Astrocyte (in vitro differentiated cells and primary cell): ENCODE data around the gene GUCY2D. TPM values are rescaled to one million over a fixed set of nuclear protein-coding genes. Genes with fewer than 3 reads are reported as not detected.

Experiments
- DNase-seq: peaks from one replicate; pipeline ENCODE4 v3.0.0-alpha.2; 2010; ENCODE audit warnings: low read depth
- FAIRE-seq: peaks from 2 replicates; lab custom pipeline; 2011; peaks lifted over from hg19 to GRCh38; lab: Jason Lieb, UNC
- H2AFZ ChIP-seq: 2 replicates; pipeline ENCODE4 v1.6.0; 2012; ENCODE audit warnings: low read depth, low read length, inconsistent platforms
- H3K27ac ChIP-seq: 2 replicates; pipeline ENCODE4 v1.5.1; 2011; ENCODE audit warnings: low read depth, low read length, inconsistent platforms
- H3K27me3 ChIP-seq: 2 replicates; pipeline ENCODE4 v1.6.0; 2011; ENCODE audit warnings: low read length, inconsistent platforms; ENCODE audit not compliant: insufficient read depth
- H3K36me3 ChIP-seq: 2 replicates; pipeline ENCODE4 v1.5.1; 2011; ENCODE audit warnings: low read length, inconsistent platforms; ENCODE audit not compliant: insufficient read depth
- H3K4me1 ChIP-seq: 2 replicates; pipeline ENCODE4 v1.5.1; 2011; ENCODE audit warnings: low read length, inconsistent platforms; ENCODE audit not compliant: insufficient read depth
- H3K4me2 ChIP-seq: 2 replicates; pipeline ENCODE4 v1.6.0; 2012; ENCODE audit warnings: low read length, inconsistent platforms
- H3K4me3 ChIP-seq: 2 replicates; pipeline ENCODE4 v1.5.1; 2011; ENCODE audit warnings: low read depth, mild to moderate bottlenecking, low read length, inconsistent platforms; ENCODE audit not compliant: insufficient read depth
- H3K79me2 ChIP-seq: 2 replicates; pipeline ENCODE4 v1.6.0; 2012; ENCODE audit warnings: mild to moderate bottlenecking, low read length, inconsistent platforms; ENCODE audit not compliant: insufficient read depth
- H3K9ac ChIP-seq: 2 replicates; pipeline ENCODE4 v1.6.0; 2012; ENCODE audit warnings: mild to moderate bottlenecking, low read length, inconsistent platforms
- H3K9me3 ChIP-seq: 2 replicates; pipeline ENCODE4 v1.5.1; 2012; ENCODE audit warnings: low read depth, mild to moderate bottlenecking, low read length, inconsistent platforms; ENCODE audit not compliant: insufficient read depth
- H4K20me1 ChIP-seq: 2 replicates; pipeline ENCODE4 v1.6.0; 2012; ENCODE audit warnings: low read length, inconsistent platforms; ENCODE audit not compliant: insufficient read depth
- H3K27ac Mint-ChIP-seq: one replicate; pipeline ENCODE4 v1.8.0; 2021; ENCODE audit warnings: mild to moderate bottlenecking, mixed read lengths; ENCODE audit not compliant: unreplicated experiment
- H3K27me3 Mint-ChIP-seq: one replicate; pipeline ENCODE4 v1.8.0; 2021; ENCODE audit warnings: low read depth, mixed read lengths; ENCODE audit not compliant: unreplicated experiment
- H3K36me3 Mint-ChIP-seq: one replicate; pipeline ENCODE4 v1.8.0; 2021; ENCODE audit warnings: low read depth, mixed read lengths; ENCODE audit not compliant: unreplicated experiment
- H3K4me1 Mint-ChIP-seq: one replicate; pipeline ENCODE4 v1.8.0; 2021; ENCODE audit warnings: low read depth, mixed read lengths; ENCODE audit not compliant: unreplicated experiment
- H3K4me3 Mint-ChIP-seq: one replicate; pipeline ENCODE4 v1.8.0; 2021; ENCODE audit warnings: mild to moderate bottlenecking, moderate library complexity, mixed read lengths; ENCODE audit not compliant: unreplicated experiment
- H3K9me3 Mint-ChIP-seq: one replicate; pipeline ENCODE4 v1.8.0; 2021; ENCODE audit warnings: mild to moderate bottlenecking, mixed read lengths; ENCODE audit not compliant: unreplicated experiment
- EZH2 ChIP-seq: IDR thresholded peaks from 2 replicates; pipeline ENCODE4 v1.6.1; 2012; ENCODE audit warnings: mild to moderate bottlenecking, low read length, inconsistent platforms; ENCODE audit not compliant: insufficient read depth
- total RNA-seq: library from RNA; stranded (reverse); gene quantifications from 2 replicates; pipeline ENCODE4 v1.2.1, GENCODE V29; 2021
- TF ChIP-seq, protein P1 (sequence below): IDR thresholded peaks from 2 replicates; pipeline ENCODE4 v1.5.1; 2011; ENCODE audit warnings: low read depth, mild to moderate bottlenecking, inconsistent platforms, low read length, moderate library complexity; ENCODE audit not compliant: insufficient read depth

GUCY2D gene
- total RNA-seq, 1 donor from 2014 or later = not detected

DNA sequence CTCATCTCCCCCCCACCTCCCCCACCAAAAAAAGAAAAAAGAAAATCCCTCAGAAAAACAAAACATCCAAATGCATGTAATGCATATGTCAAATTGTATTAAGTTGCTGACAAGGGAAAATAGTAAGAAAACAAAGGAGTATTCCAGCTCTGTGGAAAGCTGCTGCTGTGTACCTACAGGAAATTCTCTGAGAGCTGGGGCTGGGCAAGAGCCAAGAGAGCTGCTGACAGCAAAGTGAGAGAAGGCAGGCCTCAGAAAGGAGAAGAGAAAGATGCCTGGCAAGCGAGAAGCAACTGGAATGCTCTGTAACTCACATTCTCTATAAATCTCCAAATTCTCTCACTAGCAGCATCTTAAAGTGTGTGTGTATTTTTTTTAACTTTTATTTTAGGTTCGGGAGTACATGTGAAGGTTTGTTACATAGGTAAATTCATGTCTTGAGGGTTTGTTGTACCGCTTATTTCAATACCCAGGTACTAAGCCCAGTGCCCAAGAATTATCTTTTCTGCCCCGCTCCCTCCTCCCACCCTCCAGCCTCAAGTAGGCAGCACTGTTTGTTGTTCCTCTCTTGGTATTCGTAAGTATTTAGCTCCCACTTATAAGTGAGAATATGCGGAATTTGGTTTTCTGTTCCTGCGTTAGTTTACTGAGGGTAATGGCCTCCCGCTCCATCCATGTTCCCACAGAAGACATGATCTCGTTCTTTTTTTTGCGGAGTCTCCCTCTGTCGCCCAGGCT is 46.0 kb upstream of the GUCY2D start:
- Mint-ChIP-seq H3K4me3 (no peak overlapping the region), H3K27me3 (peaks cover under 1% of the 10 kb centered on the region), H3K9me3 (no peaks in the 10 kb centered on the region), H3K36me3 (no peaks in the 10 kb centered on the region), H3K4me1 (no peaks in the 10 kb centered on the region), H3K27ac (no peak overlapping the region)
- FAIRE-seq (no peak), DNase-seq (no peak)
- Histone ChIP-seq H4K20me1 (no peaks in the 10 kb centered on the region), H3K4me2 (no peak overlapping the region), H3K9ac (no peak overlapping the region), H3K9me3 (no peaks in the 10 kb centered on the region), H3K36me3 (no peaks in the 10 kb centered on the region), H3K79me2 (no peaks in the 10 kb centered on the region), H3K4me3 (no peak overlapping the region), H3K4me1 (no peaks in the 10 kb centered on the region), H3K27me3 (peaks cover 1% of the 10 kb centered on the region), H2AFZ (no peak overlapping the region), H3K27ac (no peak overlapping the region)
- TF ChIP-seq, protein P1, sequence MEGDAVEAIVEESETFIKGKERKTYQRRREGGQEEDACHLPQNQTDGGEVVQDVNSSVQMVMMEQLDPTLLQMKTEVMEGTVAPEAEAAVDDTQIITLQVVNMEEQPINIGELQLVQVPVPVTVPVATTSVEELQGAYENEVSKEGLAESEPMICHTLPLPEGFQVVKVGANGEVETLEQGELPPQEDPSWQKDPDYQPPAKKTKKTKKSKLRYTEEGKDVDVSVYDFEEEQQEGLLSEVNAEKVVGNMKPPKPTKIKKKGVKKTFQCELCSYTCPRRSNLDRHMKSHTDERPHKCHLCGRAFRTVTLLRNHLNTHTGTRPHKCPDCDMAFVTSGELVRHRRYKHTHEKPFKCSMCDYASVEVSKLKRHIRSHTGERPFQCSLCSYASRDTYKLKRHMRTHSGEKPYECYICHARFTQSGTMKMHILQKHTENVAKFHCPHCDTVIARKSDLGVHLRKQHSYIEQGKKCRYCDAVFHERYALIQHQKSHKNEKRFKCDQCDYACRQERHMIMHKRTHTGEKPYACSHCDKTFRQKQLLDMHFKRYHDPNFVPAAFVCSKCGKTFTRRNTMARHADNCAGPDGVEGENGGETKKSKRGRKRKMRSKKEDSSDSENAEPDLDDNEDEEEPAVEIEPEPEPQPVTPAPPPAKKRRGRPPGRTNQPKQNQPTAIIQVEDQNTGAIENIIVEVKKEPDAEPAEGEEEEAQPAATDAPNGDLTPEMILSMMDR = no peak
- TF ChIP-seq EZH2 = no peak

DNA sequence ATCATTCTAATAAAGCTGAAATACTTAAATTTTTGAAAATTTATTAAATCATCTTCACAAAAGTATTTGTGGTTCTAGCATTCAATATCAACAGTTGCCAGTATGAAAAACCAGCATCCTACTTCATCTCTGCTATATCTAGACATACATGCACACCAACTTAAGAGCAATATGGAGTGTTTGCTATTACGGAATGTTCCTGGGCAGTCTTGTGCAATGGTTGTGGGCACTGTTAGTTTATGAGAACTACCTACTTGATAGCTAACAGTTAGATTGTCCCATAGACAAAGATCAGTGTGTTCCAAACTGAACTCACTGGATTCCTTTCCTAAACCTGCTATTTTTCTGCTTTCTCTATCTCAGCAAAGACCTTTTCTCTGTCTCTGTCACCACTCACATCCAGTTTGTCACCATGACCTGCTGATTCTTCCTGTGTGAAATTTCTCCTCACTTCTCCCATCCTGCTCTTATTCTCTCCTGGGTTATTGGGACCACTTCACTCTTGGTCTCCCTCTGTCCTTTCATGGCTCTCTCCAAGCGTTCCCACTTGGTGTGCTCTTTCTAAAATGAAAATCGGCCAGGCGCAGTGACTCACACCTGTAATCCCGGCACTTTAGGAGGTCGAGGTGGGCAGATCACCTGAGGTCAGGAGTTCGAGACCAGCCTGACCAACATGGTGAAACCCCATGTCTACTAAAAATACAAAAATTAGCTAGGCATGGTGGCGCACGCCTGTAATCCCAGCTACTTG is 42.7 kb upstream of the GUCY2D start:
- no peaks in the 10 kb centered on the region for H3K9me3 Mint-ChIP-seq
- DNase-seq (no peak), FAIRE-seq (no peak)
- no peaks in the 10 kb centered on the region for H3K36me3 Mint-ChIP-seq
- Histone ChIP-seq H3K4me3 (no peak overlapping the region), H3K27me3 (peaks cover 3% of the 10 kb centered on the region), H4K20me1 (no peaks in the 10 kb centered on the region), H3K4me2 (no peak overlapping the region), H3K9ac (no peak overlapping the region), H3K79me2 (no peaks in the 10 kb centered on the region), H3K4me1 (no peaks in the 10 kb centered on the region), H2AFZ (no peak overlapping the region), H3K9me3 (no peaks in the 10 kb centered on the region), H3K27ac (no peak overlapping the region), H3K36me3 (no peaks in the 10 kb centered on the region)
- no peak overlapping the region for H3K4me3 Mint-ChIP-seq
- TF ChIP-seq, protein P1 = no peak
- H3K27ac Mint-ChIP-seq = no peak overlapping the region
- H3K4me1 Mint-ChIP-seq = no peaks in the 10 kb centered on the region
- H3K27me3 Mint-ChIP-seq = peaks cover 7% of the 10 kb centered on the region

DNA sequence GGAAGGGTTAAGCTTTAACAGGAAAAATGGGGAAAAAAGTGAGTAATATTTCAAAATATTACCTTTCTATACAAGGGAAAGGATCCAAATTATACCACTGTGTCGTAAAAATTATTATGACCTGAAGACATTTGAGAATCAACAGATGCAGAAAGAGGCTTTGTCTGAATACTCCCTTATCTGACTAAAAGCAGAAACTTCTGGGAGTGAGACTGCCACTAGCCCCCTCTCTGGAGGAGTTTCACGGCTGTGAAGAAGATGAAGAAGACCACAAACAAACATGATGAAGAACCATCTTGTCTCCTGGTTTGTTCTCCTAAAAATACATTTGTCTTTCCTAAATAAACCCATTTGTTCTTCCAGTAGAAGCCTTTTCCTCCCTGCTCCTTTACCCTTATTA is 41.0 kb upstream of the GUCY2D start:
- H3K4me1 Mint-ChIP-seq = no peaks in the 10 kb centered on the region
- no peaks in the 10 kb centered on the region for H3K36me3 Mint-ChIP-seq
- Histone ChIP-seq H3K27me3 (peaks cover 3% of the 10 kb centered on the region), H3K79me2 (no peaks in the 10 kb centered on the region), H3K9me3 (no peaks in the 10 kb centered on the region), H3K36me3 (no peaks in the 10 kb centered on the region), H3K4me1 (no peaks in the 10 kb centered on the region), H4K20me1 (no peaks in the 10 kb centered on the region), H3K27ac (no peak overlapping the region), H2AFZ (no peak overlapping the region), H3K4me3 (no peak overlapping the region), H3K9ac (no peak overlapping the region), H3K4me2 (no peak overlapping the region)
- H3K9me3 Mint-ChIP-seq = no peaks in the 10 kb centered on the region
- TF ChIP-seq, protein P1 = no peak
- no peak for TF ChIP-seq EZH2
- H3K4me3 Mint-ChIP-seq = no peak overlapping the region
- peaks cover 7% of the 10 kb centered on the region for H3K27me3 Mint-ChIP-seq
- no peak overlapping the region for H3K27ac Mint-ChIP-seq
- no peak for DNase-seq
- FAIRE-seq = no peak
